Osteoblast (primary cell): Measurements from ENCODE around the gene CSTF3. TPM values are rescaled to one million over a fixed set of nuclear protein-coding genes. Genes with fewer than 3 reads are reported as not detected.

Experiments
- DNase-seq: peaks from one replicate; pipeline ENCODE4 v3.0.0; 2011; ENCODE audit warnings: low spot score, mixed read lengths; ENCODE audit not compliant: insufficient read length; ENCODE audit errors: missing footprints
- H2AFZ ChIP-seq: 2 replicates; pipeline ENCODE4 v1.6.0; 2011; ENCODE audit warnings: mild to moderate bottlenecking, low read length
- H3K27ac ChIP-seq: 2 replicates; pipeline ENCODE4 v1.5.1; 2011; ENCODE audit warnings: mild to moderate bottlenecking, low read depth, low read length, moderate library complexity
- H3K27me3 ChIP-seq: 2 replicates; pipeline ENCODE4 v1.6.0; 2012; ENCODE audit warnings: mild to moderate bottlenecking, control low read depth, inconsistent platforms, low read length, moderate library complexity; ENCODE audit not compliant: insufficient read depth
- H3K36me3 ChIP-seq: 2 replicates; pipeline ENCODE4 v1.5.1; 2011; ENCODE audit warnings: mild to moderate bottlenecking, low read length, control low read depth, moderate library complexity; ENCODE audit not compliant: insufficient read depth
- H3K4me1 ChIP-seq: 2 replicates; pipeline ENCODE4 v1.5.1; 2011; ENCODE audit warnings: mild to moderate bottlenecking, low read length, control low read depth, moderate library complexity; ENCODE audit not compliant: insufficient read depth
- H3K4me2 ChIP-seq: 2 replicates; pipeline ENCODE4 v1.6.0; 2011; ENCODE audit warnings: mild to moderate bottlenecking, low read length; ENCODE audit not compliant: insufficient read depth
- H3K4me3 ChIP-seq: fragments of 200-600 bp; sonication (generic); 3 replicates; pipeline ENCODE4 v1.5.1; 2012; ENCODE audit warnings: mild to moderate bottlenecking, low read length, inconsistent platforms; ENCODE audit not compliant: insufficient read depth
- H3K79me2 ChIP-seq: 2 replicates; pipeline ENCODE4 v1.6.0; 2012; ENCODE audit warnings: mild to moderate bottlenecking, low read length, control low read depth, inconsistent platforms; ENCODE audit not compliant: insufficient read depth
- H3K9me3 ChIP-seq: 2 replicates; pipeline ENCODE4 v1.5.1; 2011; ENCODE audit warnings: low read depth, low read length, control low read depth
- H4K20me1 ChIP-seq: 2 replicates; pipeline ENCODE4 v1.6.0; 2012; ENCODE audit warnings: mild to moderate bottlenecking, low read length, control low read depth; ENCODE audit not compliant: insufficient read depth
- CTCF ChIP-seq: IDR thresholded peaks from 2 replicates; pipeline ENCODE4 v1.5.1; 2011; ENCODE audit warnings: mild to moderate bottlenecking, low read depth, low read length, moderate library complexity; ENCODE audit errors: extremely low read depth
- total RNA-seq: library from RNA; depleted of rRNA; stranded (reverse); fragments of >200 nt; gene quantifications from 2 replicates; pipeline ENCODE4 v1.2.3, GENCODE V29; 2012

The CSTF3 gene
- total RNA-seq, 1 donor: 16.3 TPM

- H3K4me2 ChIP-seq: peak overlapping the region; percentile 26
- H2AFZ ChIP-seq: no peak overlapping the region
These were observed 25.4 kb downstream of the CSTF3 start for GRCh38 chr11:33135768-33136443.

GRCh38 chr11:33135216-33135615 lies 26.1 kb downstream of the CSTF3 start:
- Histone ChIP-seq H3K4me2 (peak overlapping the region; percentile 26), H3K79me2 (peaks cover 9% of the 10 kb centered on the region), H2AFZ (no peak overlapping the region), H3K4me1 (peaks cover 22% of the 10 kb centered on the region), H3K9me3 (no peaks in the 10 kb centered on the region), H3K27ac (peak overlapping the region; percentile 57), H3K27me3 (no peaks in the 10 kb centered on the region), H3K4me3 (no peak overlapping the region), H4K20me1 (peaks cover 8% of the 10 kb centered on the region), H3K36me3 (peaks cover 10% of the 10 kb centered on the region)
- peak; percentile 66 for DNase-seq
- no peak for TF ChIP-seq CTCF

More at GRCh38 chr11:33135768-33136443, 25.4 kb downstream of the CSTF3 start:
- no peak for DNase-seq
- H3K4me3 ChIP-seq: no peak overlapping the region
- H3K27me3 ChIP-seq: no peaks in the 10 kb centered on the region
- peaks cover 12% of the 10 kb centered on the region for H3K79me2 ChIP-seq
- no peak for TF ChIP-seq CTCF
- peak overlapping the region; percentile 57 for H3K27ac ChIP-seq
- H3K9me3 ChIP-seq: no peaks in the 10 kb centered on the region
- H3K36me3 ChIP-seq: peaks cover 17% of the 10 kb centered on the region
- peaks cover 22% of the 10 kb centered on the region for H3K4me1 ChIP-seq
- H4K20me1 ChIP-seq: peaks cover 8% of the 10 kb centered on the region

- Histone ChIP-seq H3K27ac (peak overlapping the region; percentile 57), H3K4me1 (peaks cover 22% of the 10 kb centered on the region), H3K4me3 (no peak overlapping the region), H3K36me3 (peaks cover 1% of the 10 kb centered on the region), H3K4me2 (no peak overlapping the region), H3K79me2 (peaks cover 2% of the 10 kb centered on the region), H4K20me1 (peaks cover 3% of the 10 kb centered on the region), H3K27me3 (no peaks in the 10 kb centered on the region), H3K9me3 (no peaks in the 10 kb centered on the region), H2AFZ (no peak overlapping the region)
- DNase-seq: no peak
- no peak for TF ChIP-seq CTCF
These were observed 27.0 kb downstream of the CSTF3 start for GRCh38 chr11:33134276-33134675.

GRCh38 chr11:33133761-33134160 lies 27.5 kb downstream of the CSTF3 start:
- H4K20me1 ChIP-seq: peaks cover 3% of the 10 kb centered on the region
- no peak overlapping the region for H3K4me3 ChIP-seq
- H3K27ac ChIP-seq: no peak overlapping the region
- H3K27me3 ChIP-seq: no peaks in the 10 kb centered on the region
- TF ChIP-seq CTCF: no peak
- no peaks in the 10 kb centered on the region for H3K36me3 ChIP-seq
- H3K4me2 ChIP-seq: no peak overlapping the region
- no peak overlapping the region for H2AFZ ChIP-seq
- H3K9me3 ChIP-seq: no peaks in the 10 kb centered on the region
- peaks cover 22% of the 10 kb centered on the region for H3K4me1 ChIP-seq
- H3K79me2 ChIP-seq: peaks cover 2% of the 10 kb centered on the region
- DNase-seq: no peak
